CD4-positive, alpha-beta T cell (primary cell): ENCODE measurements around the gene MYO3B. TPM values are rescaled to one million over a fixed set of nuclear protein-coding genes. Genes with fewer than 3 reads are reported as not detected.

ENCODE experiments used
- ATAC-seq: fragments of 200-7000 bp; cut with Tn5 transposase; one replicate; pipeline ENCODE4 v1.10.0; 2022; ENCODE audit warnings: mild to moderate bottlenecking; ENCODE audit not compliant: poor library complexity
- CTCF ChIA-PET: fragments of 350-600 bp; sonication (Branson Sonifier 250); formaldehyde crosslinking; loops from one replicate; lab custom pipeline; 2021; ENCODE audit warnings: antibody characterized with exemption, inconsistent platforms; lab: Charles Lee
- POLR2A ChIA-PET: fragments of 350-600 bp; sonication (Branson Sonifier 250); formaldehyde crosslinking; loops from one replicate; lab custom pipeline; 2021; ENCODE audit warnings: antibody characterized with exemption, inconsistent platforms; lab: Charles Lee
- DNase-seq, 14 experiments: peaks; one replicate each; pipeline ENCODE4 v3.0.0-alpha.2; 2013 to 2020; ENCODE audit warnings: mixed read lengths in 2 of 14
- H3K27ac ChIP-seq, 2 donors: one replicate each; pipeline versions ENCODE4 v1.5.1 to v1.7.0; 2013; ENCODE audit warnings: low read length in 2 of 2, low read depth in 1 of 2, mild to moderate bottlenecking in 1 of 2
- H3K27me3 ChIP-seq, 2 experiments: 1 replicate in 1 of 2; 2 replicates in 1 of 2; pipeline versions ENCODE4 v1.6.1 to v1.7.0; 2013; ENCODE audit warnings: low read length in 2 of 2, control low read depth in 1 of 2, mild to moderate bottlenecking in 1 of 2, moderate library complexity in 1 of 2; ENCODE audit not compliant: insufficient read depth in 2 of 2, control insufficient read depth in 1 of 2
- H3K36me3 ChIP-seq: one replicate; pipeline ENCODE4 v1.6.1; 2013; ENCODE audit warnings: low read length, control low read depth; ENCODE audit not compliant: insufficient read depth
- H3K4me1 ChIP-seq: one replicate; pipeline ENCODE4 v1.6.1; 2013; ENCODE audit warnings: low read length, control low read depth; ENCODE audit not compliant: insufficient read depth
- H3K4me3 ChIP-seq: one replicate; pipeline ENCODE4 v1.5.1; 2013; ENCODE audit warnings: mild to moderate bottlenecking, low read length, moderate library complexity
- H3K9me3 ChIP-seq, 2 experiments: 1 replicate in 1 of 2; 2 replicates in 1 of 2; pipeline versions ENCODE4 v1.6.1 to v1.7.0; 2013; ENCODE audit warnings: low read length in 2 of 2, mild to moderate bottlenecking in 2 of 2, control low read depth in 1 of 2, moderate library complexity in 1 of 2; ENCODE audit not compliant: control insufficient read depth in 1 of 2, insufficient read depth in 1 of 2
- H3K27ac Mint-ChIP-seq: one replicate; pipeline ENCODE4 v1.8.0; 2020; ENCODE audit warnings: mixed read lengths
- H3K27me3 Mint-ChIP-seq: one replicate; pipeline ENCODE4 v1.8.0; 2021; ENCODE audit warnings: mixed read lengths
- H3K36me3 Mint-ChIP-seq: one replicate; pipeline ENCODE4 v1.8.0; 2021; ENCODE audit warnings: low read depth, mixed read lengths
- H3K4me1 Mint-ChIP-seq: one replicate; pipeline ENCODE4 v1.8.0; 2021; ENCODE audit warnings: low read depth, mixed read lengths
- H3K4me3 Mint-ChIP-seq: one replicate; pipeline ENCODE4 v1.8.0; 2020; ENCODE audit warnings: mild to moderate bottlenecking, mixed read lengths
- H3K9me3 Mint-ChIP-seq: one replicate; pipeline ENCODE4 v1.8.0; 2020; ENCODE audit warnings: mixed read lengths
- intact Hi-C, 2 experiments: fragments of 100-400 bp; cut with DNase I in 1 of 2; cut with micrococcal nuclease in 1 of 2; formaldehyde crosslinking; loops; one replicate each; pipeline versions ENCODE4 v1.15.1 to v1.9.0; 2023 to 2025; cut with DNase I, micrococcal nuclease
- total RNA-seq, 174 experiments: library from RNA in 2 of 174; stranded (reverse) in 2 of 174; gene quantifications; one replicate each; pipeline ENCODE4 v1.2.3 and lab custom pipeline; 2021 to 2026
- TF ChIP-seq, protein P1 (sequence below): fragments of 200-600 bp; IDR thresholded peaks from one replicate; pipeline ENCODE4 v1.8.0; 2022; ENCODE audit warnings: antibody characterized with exemption, mild to moderate bottlenecking

Gene MYO3B
- total RNA-seq, 2 experiments from 2014 or later = not detected

DNA sequence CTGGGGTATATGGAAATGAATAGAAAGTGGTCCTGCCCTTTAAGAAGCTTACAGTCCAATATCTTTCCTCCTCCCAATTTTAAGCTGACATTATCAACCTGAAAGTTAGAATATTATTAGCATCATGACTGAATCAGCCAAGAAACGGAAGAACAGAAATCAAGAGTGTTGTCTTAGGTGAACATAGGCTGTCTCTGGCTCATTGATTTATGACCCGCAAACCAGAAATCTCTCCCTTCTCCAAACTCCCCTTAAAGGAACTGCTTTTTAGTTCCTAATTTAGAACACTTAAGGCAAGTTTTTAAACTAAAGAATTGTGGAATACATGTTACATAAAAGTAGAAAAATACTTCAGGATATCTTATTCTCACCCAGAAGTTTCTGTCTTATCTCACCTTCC is 62.7 kb downstream of the MYO3B start:
- POLR2A ChIA-PET = no interaction called here
- no peaks in the 10 kb centered on the region for H3K9me3 ChIP-seq
- Mint-ChIP-seq H3K9me3 (no peaks in the 10 kb centered on the region), H3K4me3 (no peak overlapping the region), H3K27ac (no peak overlapping the region), H3K27me3 (peaks cover 48% of the 10 kb centered on the region), H3K4me1 (no peaks in the 10 kb centered on the region), H3K36me3 (no peaks in the 10 kb centered on the region)
- H3K27ac ChIP-seq = no peak overlapping the region
- DNase-seq (no peak), ATAC-seq (no peak)
- peaks cover 0 to 4% of the 10 kb centered on the region in 2 experiments for H3K27me3 ChIP-seq
- intact Hi-C loops = no loop called here
- TF ChIP-seq, protein P1, sequence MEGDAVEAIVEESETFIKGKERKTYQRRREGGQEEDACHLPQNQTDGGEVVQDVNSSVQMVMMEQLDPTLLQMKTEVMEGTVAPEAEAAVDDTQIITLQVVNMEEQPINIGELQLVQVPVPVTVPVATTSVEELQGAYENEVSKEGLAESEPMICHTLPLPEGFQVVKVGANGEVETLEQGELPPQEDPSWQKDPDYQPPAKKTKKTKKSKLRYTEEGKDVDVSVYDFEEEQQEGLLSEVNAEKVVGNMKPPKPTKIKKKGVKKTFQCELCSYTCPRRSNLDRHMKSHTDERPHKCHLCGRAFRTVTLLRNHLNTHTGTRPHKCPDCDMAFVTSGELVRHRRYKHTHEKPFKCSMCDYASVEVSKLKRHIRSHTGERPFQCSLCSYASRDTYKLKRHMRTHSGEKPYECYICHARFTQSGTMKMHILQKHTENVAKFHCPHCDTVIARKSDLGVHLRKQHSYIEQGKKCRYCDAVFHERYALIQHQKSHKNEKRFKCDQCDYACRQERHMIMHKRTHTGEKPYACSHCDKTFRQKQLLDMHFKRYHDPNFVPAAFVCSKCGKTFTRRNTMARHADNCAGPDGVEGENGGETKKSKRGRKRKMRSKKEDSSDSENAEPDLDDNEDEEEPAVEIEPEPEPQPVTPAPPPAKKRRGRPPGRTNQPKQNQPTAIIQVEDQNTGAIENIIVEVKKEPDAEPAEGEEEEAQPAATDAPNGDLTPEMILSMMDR = no peak
- no peaks in the 10 kb centered on the region for H3K4me1 ChIP-seq
- no peak overlapping the region for H3K4me3 ChIP-seq
- H3K36me3 ChIP-seq = no peaks in the 10 kb centered on the region
- CTCF ChIA-PET = no interaction called here

- no peaks in the 10 kb centered on the region for H3K36me3 ChIP-seq
- Mint-ChIP-seq H3K9me3 (no peaks in the 10 kb centered on the region), H3K27ac (no peak overlapping the region), H3K27me3 (peaks cover 48% of the 10 kb centered on the region), H3K36me3 (no peaks in the 10 kb centered on the region), H3K4me1 (no peaks in the 10 kb centered on the region), H3K4me3 (no peak overlapping the region)
- no peaks in the 10 kb centered on the region for H3K9me3 ChIP-seq
- H3K27ac ChIP-seq = no peak overlapping the region
- peaks cover 0 to 4% of the 10 kb centered on the region in 2 experiments for H3K27me3 ChIP-seq
- TF ChIP-seq, protein P1 = no peak
- ChIA-PET CTCF (interaction anchor here (1.2 kb wide), 1 partner anchor 23 kb away, joined by 3 read pairs; no protein-coding TSS in a partner anchor), POLR2A (no interaction called here)
- ATAC-seq (no peak), DNase-seq (no peak)
- intact Hi-C loops = no loop called here
- no peak overlapping the region for H3K4me3 ChIP-seq
- no peaks in the 10 kb centered on the region for H3K4me1 ChIP-seq
These were observed 63.8 kb downstream of the MYO3B start for GRCh38 chr2:170241756-170242155.

- POLR2A ChIA-PET = no interaction called here
- no peak for DNase-seq
- ATAC-seq = no peak
- H3K4me1 Mint-ChIP-seq = no peaks in the 10 kb centered on the region
- no peaks in the 10 kb centered on the region for H3K4me1 ChIP-seq
- intact Hi-C loops = no loop called here
- CTCF ChIA-PET = interaction anchor here (0.6 kb wide), 1 partner anchor 188 kb away, joined by 3 read pairs; no protein-coding TSS in a partner anchor
- TF ChIP-seq, protein P1 = no peak
- no peaks in the 10 kb centered on the region for H3K36me3 Mint-ChIP-seq
- peaks cover 48% of the 10 kb centered on the region for H3K27me3 Mint-ChIP-seq
- peaks cover 0 to 4% of the 10 kb centered on the region in 2 experiments for H3K27me3 ChIP-seq
- H3K4me3 Mint-ChIP-seq = no peak overlapping the region
- no peak overlapping the region for H3K27ac ChIP-seq
- H3K9me3 ChIP-seq = no peaks in the 10 kb centered on the region
- no peak overlapping the region for H3K4me3 ChIP-seq
- H3K36me3 ChIP-seq = no peaks in the 10 kb centered on the region
- no peak overlapping the region for H3K27ac Mint-ChIP-seq
- no peaks in the 10 kb centered on the region for H3K9me3 Mint-ChIP-seq
These were observed 65.3 kb downstream of the MYO3B start for GRCh38 chr2:170243118-170243837.
